T follicular helper cell (primary cell): ENCODE data around the gene TIAM1.

Experiments used
- DNase-seq: peaks from one replicate; pipeline ENCODE4 v3.0.0-alpha.2; 2020; ENCODE audit warnings: low read depth

TIAM1 gene

DNA sequence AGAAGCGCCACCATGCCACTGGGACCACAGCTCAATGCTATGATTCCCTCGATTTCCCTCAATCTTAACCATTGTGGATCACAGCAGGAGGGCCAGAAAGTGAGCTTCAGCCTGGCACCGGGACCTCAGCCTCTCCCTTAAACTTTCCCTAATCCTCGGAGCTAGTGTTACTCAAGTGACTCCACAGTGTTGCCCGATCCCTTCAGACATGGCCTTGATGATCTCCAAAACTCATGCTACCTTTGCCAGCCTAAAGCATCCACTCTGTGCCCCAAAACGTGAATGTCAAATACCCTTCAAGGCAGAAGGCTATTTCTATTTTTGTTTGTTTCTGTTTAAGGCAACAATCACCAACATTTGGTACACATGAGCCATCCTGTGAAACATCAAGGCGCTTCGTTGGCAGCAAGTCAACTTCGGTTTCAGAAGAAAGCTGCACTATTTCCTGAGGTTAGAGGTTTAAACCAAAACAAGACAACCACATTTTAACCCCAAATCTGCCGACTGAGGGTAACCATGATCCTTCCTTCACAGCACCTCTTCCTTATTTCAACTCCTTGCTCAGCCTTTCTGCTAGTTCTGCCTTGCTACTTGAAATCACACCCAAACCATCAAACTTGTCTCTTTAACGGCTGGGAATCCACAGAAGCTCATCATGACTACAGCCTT is 211.4 kb downstream of the TIAM1 start:
- peak; percentile 66 for DNase-seq

DNA sequence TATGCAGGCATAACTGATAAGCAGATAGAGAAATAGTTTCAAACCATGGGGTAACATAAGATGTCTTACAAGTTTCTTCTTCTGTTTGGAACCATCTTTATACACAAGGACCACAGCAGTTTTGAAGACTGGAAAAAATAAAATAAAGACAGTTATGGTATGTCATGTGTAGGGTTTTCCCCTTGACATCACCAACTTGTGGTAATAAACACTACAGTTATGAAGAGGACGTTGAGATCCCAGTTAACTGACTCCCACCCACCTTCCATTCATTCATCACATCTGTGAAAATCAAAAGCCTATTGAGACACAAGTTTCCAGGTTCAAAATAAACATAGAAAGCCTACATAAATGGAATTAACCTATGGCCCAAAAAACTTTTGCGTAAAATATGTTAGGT is 213.2 kb downstream of the TIAM1 start:
- no peak for DNase-seq

DNA sequence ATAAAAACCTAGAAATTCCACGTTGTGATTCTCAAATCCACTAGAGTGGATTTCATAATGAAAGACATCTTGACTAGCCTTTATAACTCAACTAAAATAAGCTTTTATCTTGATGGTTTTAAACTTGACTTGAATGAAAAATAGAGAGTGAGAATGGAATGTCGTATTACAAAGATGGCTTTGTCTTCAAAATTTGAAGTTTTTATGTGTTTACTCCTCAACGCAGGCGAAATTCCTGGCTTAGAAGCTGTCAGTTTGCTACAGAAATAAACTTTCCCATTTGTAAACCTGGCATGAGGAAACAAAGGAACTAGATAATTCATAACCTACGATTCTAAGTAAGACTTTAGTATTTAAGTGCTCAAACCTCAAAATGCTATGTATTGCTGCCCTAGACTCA is 215.8 kb downstream of the TIAM1 start:
- DNase-seq, result no peak

DNA sequence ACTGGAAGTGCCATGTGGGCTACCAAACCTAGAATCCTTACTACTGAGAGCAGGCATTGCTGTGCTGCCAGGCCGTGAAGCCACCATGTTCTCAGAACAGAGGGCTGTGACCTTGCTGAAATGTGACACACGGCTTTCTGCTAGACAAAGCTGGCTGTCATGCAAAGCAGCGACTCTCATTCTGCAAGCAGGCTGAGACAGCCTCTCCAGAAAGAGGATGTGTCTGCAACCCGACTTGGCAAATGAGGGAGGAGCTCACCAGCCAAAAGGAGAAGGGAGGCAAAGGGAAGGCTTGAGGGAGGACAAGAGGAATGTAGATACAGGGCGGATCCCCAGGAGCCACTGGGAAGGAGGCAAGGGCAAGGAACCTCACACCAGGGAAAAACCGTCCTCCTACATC is 220.1 kb downstream of the TIAM1 start:
- DNase-seq, result no peak

DNA sequence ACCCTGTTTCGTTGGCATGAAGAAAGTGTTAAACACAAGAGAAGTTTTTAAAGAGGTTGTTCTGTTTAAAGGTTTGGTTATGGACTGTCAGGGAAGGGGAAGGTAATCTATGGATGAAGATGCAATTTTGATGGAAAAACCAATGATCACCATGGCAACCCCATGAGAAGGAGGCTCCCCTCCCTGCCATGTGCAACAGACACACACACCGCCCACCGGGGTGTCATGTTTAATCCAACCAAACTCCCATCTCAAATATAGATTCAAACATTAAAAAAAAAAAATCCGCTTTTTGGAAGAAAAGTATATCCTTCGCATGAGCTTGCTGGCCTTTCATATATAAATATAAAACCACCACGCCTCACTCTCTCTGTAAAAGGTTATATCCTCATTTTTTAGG is 224.9 kb downstream of the TIAM1 start:
- no peak for DNase-seq

DNA sequence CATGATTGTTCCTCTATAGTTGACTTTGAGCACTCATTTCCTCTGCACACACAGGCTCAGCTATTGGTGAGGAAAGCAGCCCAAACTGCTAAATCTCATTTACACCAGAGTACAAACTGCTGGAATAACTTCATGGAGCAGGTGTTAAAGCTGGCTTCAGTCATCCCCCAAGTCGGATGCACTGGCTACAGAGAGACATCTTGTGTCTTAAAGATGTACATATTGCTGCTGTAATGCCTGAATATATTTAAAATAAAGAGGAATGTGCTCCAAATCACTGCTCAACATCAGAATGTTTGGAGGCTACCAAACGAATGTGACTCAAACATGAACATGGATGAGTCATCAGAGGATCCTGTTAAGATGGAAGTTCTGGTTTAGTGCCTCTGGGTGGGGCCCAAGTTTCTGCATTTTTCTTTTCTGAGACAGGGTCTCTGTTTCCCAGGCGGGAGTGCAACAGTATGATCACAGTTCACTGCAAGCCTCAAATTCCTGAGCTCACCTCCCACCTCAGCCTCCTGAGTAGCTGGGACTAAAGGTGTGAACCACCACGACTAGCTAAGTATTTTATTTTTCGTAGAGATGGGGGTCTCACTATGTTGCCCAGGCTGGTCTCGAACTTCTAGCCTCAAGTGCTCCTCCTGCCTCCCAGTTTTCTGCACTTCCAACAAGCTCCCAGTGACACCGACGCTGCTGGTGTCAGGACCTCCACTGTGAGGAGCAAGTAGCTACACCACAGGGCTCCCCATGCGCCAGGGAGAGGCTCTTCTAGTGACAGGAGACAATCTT is 226.7 kb downstream of the TIAM1 start:
- no peak for DNase-seq

DNA sequence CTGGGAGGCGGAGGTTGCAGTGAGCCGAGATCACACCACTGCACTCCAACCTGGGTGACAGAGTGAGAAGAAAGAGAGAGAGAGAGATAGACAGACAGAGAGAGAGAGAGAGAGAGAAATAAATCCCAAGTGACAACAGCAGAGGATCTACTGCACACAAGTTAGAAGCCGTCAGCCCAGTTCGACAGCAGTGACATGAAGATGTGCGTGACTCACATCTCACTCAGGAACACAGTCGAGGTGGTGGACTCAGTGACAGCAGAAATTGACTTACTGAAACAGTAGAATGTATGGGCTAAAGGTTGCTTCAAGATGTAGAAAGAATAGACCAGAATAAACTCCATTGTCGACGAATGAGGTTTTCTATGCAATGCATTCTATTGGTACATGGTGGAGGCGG is 228.8 kb downstream of the TIAM1 start:
- DNase-seq, result no peak

DNA sequence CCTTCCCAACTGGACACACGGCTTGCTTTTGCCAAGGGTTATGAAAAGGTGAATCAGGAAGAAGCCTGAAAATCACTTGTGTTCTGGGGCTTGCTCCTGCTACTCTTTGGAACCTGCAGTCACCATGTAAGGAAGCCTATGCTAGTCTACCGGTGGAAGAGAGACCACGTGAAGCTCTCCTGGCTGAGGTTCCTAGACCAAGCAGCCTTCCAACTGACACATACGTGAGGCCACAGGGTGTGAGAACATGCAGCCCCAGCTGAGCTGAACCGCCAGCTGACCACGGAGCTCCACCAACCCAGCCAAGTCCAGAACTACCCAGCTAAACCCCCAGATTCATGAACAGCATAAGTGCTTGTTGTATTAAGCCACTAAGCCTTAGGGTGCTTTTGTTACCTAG is 233.0 kb downstream of the TIAM1 start:
- no peak for DNase-seq

DNA sequence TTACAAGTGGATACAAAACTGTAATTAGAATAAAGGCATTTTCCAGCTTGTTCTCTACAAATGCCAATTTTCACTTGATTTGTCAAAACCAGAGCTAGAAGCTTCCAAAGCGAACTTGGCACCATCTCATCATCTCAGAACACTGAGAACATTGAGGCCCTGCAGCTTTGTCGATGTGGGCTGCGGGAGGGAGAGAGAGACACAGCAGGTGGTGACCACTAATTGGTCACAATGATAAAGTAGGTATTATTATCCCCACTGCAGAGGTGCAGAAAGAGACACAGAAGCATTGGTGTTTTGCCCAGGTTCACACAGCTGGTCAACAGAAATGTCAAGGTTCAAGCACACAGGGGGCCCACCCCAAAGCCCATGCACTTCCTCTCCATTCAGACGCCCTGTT is 233.6 kb downstream of the TIAM1 start:
- no peak for DNase-seq

DNA sequence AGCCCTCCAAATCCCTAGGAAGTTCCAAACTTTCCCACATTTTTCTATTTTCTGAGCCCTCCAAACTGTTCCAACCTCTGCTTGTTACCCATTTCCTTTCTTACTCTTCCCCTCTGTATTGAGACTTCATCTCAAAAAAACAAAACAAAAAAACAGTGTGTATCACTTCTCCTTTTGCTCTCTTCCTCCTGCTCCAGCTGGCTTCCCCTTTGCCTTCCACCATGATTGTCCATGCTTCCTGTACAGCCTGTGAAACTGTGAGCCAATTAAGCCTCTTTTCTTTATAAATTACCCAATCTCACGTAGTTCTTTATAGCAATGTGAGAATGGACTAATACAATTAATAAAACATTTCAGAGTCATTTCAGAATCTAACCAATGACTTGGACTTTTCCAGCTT is 236.2 kb downstream of the TIAM1 start:
- no peak for DNase-seq

DNA sequence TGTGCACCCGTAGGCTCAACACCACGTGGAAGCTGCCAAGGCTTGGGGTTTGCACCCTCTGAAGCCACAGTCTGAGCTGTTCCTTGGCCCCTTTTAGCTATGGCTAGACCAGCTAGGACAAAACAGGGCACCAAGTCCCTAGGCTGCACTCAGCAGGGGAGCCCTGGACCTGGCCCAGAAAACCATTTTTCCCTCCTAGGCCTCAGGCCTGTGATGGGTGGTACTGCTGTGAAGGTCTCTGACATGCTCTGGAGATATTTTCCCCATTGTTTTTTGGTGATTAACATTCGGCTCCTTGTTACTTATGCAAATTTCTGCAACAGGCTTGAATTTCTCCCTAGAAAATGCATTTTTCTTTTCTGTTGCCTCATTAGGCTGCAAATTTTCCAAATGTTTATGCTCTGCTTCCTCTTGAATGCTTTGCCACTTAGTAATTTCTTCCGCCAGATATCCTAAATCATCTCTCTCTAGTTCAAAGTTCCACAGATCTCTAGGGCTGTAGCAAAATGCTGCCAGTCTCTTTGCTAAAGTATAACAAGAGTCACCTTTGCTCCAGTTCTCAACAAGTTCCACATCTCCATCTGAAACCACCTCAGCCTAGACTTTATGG is 236.8 kb downstream of the TIAM1 start:
- DNase-seq, result no peak

DNA sequence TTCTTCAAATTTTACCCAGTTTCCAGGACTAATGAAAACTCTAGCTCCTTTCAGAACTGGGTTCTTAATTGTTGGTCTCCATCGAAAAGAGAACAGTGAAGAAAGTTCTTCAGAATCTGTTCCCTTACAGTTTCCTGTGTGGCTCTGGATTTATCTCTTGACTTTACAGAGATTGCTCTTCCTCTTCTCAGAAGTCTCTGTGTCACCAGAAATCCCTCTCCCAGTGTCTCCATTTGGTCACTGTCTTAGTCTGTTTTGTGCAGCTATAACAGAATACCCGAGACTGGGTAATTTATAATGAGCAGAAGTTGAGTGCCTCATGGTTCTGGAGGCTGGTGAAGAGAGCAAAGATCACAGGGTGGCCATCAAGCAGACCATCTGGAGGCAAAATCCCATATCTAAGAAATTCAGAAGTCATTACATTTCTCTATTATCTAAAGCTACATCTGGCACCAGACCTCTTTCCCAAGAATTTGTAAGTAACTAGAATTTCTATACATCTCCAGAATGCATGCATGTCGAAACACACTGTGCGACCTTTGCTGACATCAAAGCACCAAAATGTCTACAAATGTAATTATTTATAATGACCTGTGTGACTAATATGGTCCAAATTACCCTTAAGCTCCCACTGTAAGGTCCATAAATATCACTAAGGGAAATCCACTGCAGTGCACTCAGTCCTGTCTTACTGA is 240.3 kb downstream of the TIAM1 start:
- DNase-seq, result no peak

DNA sequence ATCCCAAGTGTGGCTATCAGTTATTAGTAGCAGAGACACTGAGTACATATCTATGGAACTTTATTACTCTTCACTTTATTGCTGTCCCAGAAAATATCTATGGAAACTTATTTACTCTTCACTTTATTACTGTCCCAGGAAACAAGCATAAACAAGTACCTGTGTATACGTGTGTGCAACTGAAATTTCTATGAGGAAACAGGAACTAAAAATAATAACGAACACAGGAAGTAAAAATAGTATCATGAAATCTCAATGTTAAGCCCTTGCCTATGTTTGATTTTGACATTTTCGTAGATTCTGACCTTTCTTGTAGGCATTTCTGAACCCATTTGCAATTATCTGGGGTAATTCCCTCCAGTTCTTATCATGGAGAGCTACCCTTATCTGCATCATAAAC is 240.9 kb downstream of the TIAM1 start:
- no peak for DNase-seq

DNA sequence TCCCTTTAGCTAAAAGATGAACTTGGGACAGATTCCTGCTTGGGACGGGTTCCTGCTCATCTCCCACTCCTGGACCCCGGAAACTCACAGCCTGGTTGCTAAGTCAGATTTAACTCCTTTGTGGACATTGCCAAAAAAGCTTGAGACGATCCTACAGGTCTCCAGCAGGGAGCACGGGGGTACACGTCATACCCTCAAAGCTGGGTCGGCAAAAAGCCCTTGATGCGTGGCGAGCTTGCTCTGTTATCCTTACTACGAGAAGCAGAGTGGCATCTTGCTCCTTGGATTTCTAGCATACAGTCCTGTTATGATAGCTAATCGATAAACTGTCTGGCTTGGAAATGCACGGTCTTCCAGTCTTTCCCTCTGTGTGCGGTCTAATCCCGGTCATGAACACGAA is 244.9 kb downstream of the TIAM1 start:
- DNase-seq, result no peak

DNA sequence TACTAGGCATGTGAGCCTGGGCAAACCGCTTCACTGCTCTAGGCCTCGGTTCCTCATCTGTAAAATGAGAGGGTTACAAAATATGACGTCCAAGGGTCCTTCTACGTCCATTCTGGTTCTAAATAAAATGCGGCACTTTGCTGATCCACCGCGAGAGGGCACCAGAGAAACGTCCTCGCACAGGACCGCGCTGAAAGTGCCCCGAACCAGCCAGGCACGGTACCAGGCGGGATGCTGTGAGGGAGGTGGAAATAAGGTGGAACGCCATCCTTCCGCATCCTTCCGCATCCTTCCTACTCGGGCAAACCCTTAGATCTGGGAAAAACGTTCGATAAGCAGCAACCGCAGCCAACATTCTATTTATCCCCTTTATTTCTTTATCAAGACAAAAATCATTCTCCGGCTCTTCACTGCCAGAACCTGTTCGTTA is 245.5 kb downstream of the TIAM1 start:
- peak; percentile 57 for DNase-seq

DNA sequence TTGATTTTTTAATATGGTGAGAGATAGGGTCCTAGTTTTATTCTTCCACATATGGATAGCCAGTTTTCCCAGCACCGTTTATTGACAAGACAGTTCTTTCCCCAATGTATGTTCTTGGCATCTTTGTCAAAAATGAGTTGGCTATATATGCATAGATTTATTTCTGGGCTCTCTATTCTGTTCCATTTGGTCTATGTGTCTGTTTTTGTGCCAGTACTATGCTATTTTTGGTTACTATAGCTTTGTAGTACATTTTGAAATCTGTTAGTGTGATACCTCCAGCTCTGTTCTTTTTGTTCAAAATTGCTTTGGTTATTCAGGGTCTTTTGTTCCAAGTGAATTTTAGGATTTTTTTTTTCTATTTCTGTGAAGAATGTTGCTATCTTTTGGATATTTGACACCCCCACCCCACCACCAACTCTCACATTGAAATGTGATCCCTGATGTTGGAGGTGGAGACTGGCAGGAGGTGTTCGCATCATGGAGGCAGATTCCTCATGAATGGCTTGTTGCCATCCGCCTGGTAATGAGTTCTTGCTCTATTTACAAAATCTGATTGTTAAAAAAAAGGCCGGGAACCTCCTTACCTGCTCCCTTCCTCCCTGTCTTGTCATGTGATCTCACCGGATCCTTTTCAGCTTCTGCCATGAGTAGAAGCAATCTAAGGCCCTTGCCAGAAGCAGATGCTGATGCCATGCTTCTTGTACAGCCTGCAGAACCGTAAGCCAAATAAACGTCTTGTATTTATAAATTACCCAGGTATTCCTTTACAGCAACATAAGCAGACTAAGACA is 251.0 kb downstream of the TIAM1 start:
- no peak for DNase-seq

DNA sequence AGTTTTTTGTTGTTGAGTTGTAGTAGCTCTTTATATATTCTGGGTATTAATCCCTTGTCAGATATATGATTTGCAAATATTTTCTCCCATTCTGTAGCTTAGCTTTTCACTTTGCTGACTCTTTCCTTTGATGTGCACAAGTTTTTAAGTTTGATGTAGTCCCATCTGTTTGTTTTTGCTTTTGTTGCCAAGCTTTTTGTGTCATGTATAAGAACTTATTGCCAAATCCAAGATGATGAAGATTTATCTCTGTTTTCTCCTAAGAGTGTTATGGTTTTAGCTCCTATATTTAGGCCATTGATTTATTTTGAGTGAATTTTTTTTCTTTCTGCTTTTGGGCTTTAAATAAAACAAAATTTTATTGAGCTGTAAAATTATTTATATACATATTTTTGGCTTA is 253.7 kb downstream of the TIAM1 start:
- no peak for DNase-seq

DNA sequence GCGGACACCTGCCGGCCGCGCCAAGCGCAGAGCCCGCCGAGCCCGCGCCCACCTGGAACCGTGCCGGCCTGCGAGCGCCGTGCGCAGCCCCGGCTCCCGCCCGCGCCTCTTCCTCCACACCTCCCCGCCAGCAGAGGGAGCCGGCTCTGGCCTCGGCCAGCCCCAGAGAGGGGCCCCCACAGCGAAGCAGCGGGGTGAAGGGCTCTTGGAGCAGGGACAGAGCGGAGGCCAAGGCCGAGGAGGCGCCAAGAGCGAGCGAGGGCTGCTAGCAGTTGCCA is 255.6 kb downstream of the TIAM1 start:
- DNase-seq, result no peak

DNA sequence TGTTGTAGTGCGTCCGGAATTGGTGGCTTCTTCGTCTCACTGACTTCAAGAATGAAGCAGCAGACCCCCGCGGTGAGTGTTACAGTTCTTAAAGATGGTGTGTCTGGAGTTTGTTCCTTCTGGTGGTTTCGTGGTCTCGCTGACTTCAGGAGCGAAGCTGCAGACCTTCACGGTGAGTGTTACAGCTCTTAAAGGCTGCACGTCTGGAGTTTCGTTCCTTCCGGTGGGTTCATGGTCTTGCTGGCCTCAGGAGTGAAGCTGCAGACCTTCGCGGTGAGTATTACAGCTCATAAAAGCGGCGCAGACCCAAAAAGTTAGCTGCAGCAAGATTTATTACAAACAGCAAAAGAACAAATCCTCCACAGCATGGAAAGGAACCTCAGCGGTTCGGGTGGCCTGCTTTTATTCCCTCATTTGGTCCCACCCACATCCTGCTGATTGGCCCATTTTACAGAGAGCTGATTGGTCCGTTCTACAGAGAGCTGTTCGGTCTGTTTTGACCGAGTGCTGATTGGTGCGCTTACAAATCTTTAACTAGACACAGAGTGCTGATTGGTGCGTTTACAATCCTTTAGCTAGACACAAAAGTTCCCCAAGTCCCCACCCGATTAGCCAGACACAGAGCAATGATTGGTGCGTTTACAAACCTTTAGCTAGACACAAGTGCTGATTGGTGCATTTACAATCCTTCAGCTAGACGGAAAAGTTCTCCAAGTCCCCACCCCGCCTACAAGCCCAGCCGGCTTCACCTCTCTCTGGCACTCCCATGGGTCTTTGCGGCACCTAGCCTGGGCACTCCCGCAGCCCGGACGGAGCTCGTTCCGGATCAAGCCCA is 256.2 kb downstream of the TIAM1 start:
- DNase-seq, result no peak

DNA sequence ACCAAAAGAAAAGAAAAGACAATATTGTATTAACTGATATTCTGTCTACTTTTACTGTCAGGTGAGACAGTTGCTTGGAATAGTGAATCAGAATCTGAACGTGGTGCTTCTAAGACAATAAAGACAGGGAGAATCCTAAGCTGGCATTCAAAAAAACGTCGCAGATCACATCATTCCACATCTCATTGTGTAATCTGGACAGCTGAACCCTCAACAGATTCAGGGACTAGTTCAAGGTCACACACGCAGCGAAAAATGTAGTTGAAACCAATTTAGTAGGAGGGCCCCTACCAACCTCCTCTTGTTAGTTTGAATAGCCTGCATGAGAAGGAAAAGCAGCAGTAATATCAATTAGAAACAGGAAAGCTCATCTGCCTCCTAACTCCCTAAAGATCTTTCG is 259.4 kb downstream of the TIAM1 start:
- no peak for DNase-seq

DNA sequence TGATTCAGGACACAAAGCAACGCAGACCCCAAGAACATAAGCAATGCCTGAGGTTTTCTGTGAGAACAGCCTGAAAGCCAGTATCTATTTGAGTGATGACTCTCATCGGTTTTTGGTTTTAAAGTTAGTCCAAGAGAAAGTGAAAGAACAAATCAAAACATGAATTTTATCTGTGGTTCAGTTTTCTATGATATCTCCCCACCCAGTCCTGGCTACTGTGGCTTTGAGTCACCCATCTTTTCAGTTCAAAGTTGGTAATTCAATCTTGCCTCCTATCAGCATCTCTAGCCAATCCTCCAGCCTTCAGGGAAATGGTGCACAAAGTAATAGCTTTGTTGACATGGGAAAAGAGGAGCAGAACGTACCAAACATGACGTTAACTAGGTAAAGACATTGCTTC is 265.3 kb downstream of the TIAM1 start:
- DNase-seq, result no peak
